Stimulated activated CD4-positive, alpha-beta T cell treated with anti-CD3 and anti-CD28 coated beads, TNF-alpha, amount 100 ng/mL, for 48 hours (primary cell): ENCODE data around the gene SLC22A23.

Experiments used
- DNase-seq, 3 donors: peaks; one replicate each; pipeline ENCODE4 v3.0.0-alpha.2; 2020; ENCODE audit warnings: low read depth in 3 of 3

Gene SLC22A23

DNA sequence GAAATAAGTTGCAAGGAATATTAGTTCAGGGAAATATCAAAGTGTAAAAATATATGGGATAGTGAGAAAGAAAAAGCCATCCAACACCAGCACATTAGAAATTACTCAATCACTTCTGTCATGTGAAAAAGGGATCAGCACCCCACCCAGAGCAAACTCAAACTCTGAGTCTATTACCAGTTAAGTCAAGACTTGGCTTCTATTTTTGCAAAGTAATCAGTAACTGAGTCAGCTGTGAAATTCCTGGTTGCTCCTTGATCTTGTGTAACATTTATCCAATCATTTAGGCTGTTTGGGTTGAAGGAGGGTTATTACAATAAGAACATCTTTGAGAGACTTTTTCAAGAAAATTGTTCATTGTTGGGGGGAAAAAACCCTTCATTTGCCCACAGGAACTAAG is 51.2 kb downstream of the SLC22A23 start:
- no peak for DNase-seq

DNA sequence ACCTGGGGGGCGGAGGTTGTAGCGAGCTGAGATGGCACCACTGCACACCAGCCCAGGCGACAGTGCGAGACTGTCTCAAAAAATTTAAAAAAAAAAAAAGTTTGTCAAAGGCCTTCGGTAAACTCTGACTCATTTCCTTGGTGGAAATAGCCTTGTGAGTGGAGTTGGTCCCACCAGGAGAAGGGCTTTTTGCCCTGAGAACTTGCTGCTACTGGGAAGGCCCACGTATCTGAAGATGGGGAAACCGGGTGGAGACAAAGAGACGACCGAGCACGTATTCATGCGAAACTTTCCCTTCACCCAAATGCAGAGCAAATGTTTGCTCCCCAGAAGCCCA is 51.7 kb downstream of the SLC22A23 start:
- DNase-seq = no peak

DNA sequence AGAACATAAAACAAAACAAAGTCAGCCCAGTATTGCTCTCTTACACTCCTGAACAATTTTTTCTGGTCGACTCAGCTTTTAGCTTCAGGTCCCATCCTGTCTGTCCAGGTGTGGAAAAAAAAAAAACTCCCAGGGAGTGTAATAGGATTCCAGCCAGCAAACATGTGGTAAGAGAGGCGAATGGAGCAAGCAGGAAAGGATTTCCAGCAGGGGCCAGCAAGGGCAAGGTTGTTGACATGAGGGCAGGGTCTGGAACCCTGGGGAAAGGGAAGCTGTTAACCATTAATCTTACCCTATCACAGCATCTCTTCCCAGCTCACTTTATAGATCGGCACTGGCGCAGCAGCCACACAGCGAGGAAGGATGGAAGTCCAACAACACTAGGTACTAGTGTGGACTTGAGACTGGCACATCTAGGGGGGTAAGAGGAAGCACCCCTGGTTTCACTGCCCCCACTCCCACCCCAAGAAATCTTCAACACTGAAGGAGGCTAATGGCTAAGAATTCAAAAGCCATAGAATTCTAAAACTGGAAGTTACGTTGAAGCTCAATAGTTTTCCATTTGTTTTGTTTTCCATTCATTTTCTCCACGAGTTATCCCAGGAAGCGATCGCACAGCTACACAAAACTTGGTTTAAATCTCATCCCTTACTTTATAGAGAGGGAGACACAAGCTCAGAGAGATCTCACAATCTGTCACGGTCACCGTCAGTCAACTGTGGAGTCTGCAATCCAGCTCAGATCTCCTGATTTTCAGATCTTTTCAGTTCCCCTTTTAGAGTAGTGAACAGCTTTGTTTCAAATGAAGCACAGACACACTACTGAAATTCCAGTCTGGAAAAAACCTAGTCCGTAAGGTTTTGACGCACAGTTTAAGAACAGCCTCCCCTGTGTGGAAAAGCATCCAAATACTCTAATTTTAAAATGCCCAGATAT is 53.3 kb downstream of the SLC22A23 start:
- no peak for DNase-seq

DNA sequence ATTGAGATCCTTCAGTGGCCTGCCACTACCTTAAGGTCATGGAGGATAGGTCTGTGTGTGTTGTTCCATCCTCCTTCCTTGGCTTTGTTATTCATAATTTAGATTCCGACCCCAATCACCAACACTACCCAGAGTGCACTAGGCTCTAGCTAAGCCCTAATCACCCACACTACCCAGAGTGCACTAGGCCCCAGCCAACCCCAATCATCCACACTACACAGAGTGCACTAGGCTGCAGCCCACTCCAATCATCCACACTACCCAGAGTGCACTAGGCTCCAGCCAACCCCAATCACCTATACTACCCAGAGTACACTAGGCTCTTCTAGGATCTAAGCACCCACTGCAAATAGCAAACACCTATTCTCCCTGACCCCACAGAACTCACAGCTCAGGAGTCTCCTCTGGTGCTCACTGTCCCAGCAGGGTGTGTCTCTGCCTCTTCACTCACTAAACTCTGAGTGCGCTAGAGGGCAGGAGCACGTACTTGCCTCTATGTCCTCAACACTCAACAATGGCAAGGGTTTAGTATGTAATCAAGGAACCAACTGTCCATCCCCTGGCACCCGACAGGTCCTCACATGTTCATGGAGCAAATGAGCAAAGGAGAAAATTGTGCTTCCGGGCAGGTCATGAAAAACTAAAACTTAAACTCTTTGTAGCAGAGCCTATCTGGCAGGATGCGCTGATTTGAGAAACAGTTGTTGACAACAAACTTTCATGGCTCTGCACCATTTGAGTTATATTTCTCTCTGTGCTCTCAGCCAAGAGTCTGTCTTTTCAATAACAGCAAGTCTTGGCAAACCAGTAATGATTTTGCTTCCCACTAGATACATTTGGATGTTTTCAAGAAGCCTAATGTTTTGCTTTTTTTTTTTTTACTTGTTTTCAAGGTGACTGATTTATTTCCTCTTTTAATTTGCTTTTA is 54.3 kb downstream of the SLC22A23 start:
- no peak for DNase-seq

DNA sequence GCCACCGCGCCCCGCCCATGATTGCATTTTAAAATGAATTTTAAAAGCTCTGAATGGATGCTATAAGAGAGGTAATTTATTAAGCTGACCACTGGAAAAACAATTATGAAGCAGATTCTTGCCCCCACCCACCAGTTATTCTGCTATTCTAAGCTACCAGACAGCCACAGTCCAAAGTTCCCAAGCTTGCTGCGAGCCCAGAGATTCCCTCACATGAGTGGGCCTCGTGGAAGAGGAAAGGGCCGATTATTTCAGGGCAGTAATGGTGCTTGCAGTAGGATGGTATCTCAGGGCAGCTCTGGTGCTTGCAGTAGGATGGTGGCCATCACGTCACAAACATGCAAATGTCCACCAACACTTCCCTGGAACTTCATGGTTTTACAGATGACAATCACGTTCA is 56.7 kb downstream of the SLC22A23 start:
- no peak for DNase-seq

DNA sequence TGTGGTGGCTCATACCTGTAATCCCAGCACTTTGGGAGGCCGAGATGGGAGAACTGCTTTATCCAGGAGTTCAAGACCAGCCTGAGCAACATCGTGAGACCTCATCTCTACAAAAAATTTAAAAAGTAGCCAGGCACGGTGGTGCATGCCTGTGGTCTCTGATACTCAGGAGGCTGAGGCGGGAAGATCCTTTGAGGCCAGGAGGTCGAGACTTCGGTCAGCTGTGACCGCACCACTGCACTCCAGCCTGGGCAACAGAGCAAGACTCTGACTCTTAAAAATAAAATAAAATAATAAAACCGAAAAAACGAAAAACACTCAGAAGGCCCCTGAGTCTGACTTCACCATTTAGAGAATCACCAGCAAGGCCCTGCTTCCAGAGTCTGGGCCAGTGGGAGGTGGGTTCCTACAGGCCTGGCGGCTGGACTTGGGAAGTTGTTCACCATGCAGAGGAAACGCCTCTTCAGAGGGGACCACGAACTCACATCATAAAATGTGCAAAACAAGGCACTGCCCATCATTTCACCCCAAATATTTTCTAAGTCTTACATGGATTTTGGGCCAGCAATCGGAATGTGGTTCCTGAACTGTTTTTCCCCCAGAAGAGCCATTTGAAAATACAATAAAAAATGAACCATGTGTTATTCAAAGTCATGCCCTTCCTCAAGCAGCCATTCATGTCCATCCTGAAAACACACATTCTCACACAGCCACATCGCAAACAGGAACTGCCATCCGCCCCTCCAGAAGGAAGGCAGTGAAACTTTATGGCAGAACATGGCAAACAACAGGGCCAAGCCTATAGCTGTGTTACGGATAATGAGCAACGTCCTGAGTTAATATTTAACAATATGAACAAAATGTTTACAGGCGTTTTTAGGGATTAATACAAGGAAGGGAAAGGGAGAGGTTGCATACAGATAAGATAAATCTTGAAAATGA is 57.8 kb downstream of the SLC22A23 start:
- no peak for DNase-seq

DNA sequence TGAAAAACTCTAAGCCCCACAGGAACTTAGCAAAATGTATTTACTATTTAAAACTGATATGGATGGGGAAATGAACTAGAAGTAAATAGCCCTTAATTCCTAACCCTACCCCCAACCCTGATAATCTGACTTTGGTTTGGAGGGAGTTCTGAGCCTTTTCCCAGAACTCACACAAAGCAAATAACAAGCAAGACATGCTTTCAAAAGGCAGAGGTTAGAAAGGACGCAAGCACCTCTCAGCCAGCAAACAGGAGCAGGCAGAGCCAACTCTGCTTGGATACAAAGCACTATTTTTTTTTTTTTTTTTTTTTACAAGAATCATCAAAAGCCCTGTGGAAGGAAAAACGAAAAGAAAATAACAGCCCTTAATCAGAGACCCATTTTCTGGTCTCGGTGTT is 58.7 kb downstream of the SLC22A23 start:
- no peak for DNase-seq

- no peak for DNase-seq
These were observed 59.4 kb downstream of the SLC22A23 start for GRCh38 chr6:3397229-3398164.

DNA sequence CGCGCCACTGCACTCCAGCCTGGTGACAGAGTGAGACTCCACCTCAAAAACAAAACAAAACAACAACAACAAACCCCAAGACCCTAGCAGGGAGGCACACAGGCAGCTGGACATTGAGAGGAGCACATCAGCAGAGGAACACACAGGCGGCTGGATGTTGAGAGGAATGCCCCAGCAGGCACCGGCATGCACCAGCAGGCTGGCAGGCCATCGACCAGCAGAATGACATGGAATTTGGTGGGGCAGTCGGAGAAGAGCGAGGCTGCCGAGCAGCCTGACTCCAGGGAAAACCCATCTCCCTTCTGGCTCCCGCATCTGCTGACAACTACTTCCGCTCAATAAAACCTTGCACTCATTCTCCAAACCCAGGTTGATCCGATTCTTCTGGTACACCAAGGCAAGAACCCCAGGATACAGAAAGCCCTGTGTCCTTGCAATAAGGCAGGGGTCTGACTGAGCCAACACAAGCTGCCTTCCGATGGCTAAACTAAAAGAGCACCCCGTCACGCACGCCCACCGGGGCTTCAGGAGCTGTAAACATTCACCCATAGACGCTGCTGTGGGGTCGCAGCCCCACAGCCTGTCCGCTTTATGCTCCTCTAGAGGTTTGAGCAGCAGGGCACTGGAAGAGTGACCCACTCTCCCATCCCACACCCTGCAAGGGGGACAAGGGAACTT is 60.2 kb downstream of the SLC22A23 start:
- DNase-seq = no peak

- no peak for DNase-seq
These were observed 62.2 kb downstream of the SLC22A23 start for GRCh38 chr6:3394671-3395070.

GRCh38 chr6:3393836-3394202 is 63.0 kb downstream of the SLC22A23 start:
- no peak for DNase-seq

- DNase-seq = no peak
These were observed 63.7 kb downstream of the SLC22A23 start for GRCh38 chr6:3392930-3393835.

DNA sequence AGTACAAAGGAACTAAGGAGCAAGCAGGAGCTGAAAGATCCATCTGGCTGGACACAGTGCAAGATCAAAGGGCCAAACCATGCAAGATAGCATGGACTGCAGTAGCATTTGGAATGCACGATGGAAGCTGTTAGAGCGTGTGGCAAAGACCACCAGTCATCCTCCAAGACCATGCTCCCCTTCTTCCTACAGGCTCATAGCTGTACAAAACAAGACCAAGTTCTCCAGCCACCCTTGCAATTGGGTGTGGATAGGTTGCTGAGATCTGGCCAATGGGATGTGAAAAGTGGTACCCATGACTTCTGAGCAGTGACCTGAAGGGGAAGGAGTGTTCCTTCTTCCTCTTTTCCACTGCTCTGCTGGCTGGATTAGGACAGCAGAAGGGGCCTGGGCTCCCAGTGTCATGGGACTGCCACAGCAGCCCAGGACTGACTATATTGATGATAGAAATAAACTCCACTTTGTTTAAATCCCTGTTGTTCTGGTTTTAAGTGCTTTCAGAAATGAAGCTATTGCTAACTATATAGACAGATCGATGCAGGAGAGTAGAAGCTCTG is 64.9 kb downstream of the SLC22A23 start:
- DNase-seq = no peak

DNA sequence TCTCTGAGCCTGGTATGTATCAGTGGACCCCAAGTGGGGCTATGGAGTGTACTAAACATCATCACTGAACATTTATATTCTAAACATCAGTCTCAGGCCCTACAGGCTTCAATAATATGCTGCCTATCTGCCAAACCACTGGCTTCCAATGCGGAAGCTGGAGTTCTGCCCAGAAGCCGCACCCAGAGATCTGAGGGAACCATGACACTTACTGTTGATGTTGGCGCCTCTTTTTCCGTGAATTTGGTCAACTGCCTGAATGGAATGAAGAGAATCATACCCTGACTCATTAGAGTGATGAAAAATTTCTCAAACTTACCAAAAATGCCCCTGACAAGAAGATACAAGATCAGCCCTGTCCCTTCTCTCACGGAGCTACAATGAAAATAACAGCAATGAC is 66.2 kb downstream of the SLC22A23 start:
- DNase-seq = no peak

- no peak for DNase-seq
These were observed 67.3 kb downstream of the SLC22A23 start for GRCh38 chr6:3389390-3390167.

DNA sequence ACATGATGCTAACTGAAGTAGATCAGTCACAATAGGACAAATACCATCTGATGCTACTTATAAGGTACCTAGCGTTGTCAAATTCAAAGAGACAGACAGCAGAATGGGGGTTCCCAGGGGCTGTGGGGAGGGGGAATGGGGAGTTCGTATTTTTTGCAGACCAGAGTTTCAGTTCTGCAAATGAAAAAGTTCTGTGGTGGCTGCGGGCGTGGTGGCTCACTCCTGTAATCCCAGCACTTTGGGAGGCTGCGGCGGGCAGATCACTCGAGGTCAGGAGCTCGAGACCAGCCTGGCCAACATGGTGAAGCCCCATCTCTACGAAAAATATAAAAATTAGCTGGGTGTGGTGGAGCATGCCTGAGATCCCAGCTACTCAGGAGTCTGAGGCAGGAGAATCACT is 68.1 kb downstream of the SLC22A23 start:
- no peak for DNase-seq

DNA sequence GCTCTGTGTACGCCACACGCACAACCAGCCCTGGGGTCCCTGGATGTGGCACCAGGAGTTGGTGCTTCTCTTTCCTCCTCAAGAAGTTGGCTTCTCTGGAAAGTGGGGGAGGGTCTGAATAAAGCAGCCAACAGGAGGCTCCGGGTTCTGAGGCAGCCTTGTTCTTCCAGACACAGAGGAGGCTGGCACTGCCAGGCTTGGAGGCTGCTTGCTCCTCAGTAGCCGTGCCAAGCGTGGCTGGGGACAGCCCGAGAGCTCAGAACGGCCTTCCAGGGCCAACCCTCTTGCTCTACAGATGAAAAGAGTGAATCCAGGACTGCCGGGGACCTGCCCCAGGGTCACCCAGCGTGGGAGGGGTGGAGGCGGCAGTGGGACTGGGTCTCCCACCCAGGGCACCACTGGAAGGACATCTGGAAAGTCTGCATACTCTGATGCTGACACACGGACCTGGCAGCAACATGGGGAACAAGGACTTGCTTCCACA is 70.4 kb downstream of the SLC22A23 start:
- no peak for DNase-seq
